OCI-M2 (cell line): ENCODE results near the gene EFHC1.
"Not testable (repeated sequence)": the region's sequence is repeated elsewhere in the genome, so short reads cannot be mapped to it uniquely, and the experiment has no call there.

Experiments used
- DNase-seq: peaks from one replicate; lab custom pipeline; 2025; ENCODE audit not compliant: unreplicated experiment; lab: John Stamatoyannopoulos, UW

EFHC1 gene

DNA sequence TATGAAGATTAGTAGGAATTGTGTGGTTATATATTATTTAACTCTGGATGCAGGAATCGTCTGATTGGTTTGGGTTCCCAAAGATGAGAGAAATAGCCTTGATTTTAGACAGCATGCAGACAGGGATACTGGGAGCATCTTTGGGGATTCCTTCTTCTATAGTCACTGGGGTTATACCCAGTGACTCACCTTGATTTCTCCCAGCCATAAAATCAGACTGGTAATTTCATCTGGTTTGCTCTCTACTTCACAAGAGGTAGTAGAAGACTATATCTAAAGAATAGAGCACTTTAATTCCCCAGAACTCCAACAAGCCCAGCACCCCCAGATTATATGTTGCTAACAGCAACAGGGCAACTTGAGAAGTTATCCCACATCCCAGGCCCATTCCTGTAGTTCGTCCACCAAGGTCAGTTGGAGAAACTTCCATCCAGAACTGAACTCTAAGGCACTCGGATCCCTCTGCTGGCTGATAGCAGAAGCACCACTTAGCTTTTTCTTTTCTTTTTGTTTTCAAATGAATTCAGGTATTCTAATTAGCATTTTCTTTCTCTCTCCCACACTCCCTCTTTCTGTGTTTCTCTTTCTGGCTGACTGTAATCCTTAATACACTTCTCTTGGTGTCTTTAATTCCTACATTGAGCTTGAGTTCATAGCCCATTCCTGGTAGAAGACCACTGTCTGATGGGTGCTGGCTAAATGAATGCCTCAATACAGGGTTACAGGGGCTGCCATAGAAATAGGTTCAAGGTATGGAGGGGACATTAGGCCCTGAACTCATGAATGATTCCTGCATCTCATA lies 20.4 kb upstream of the EFHC1 start:
- DNase-seq = no peak

GRCh38 chr6:52400313-52401041 lies 19.7 kb upstream of the EFHC1 start:
- no peak for DNase-seq

GRCh38 chr6:52403086-52403485 lies 17.1 kb upstream of the EFHC1 start:
- no peak for DNase-seq

DNA sequence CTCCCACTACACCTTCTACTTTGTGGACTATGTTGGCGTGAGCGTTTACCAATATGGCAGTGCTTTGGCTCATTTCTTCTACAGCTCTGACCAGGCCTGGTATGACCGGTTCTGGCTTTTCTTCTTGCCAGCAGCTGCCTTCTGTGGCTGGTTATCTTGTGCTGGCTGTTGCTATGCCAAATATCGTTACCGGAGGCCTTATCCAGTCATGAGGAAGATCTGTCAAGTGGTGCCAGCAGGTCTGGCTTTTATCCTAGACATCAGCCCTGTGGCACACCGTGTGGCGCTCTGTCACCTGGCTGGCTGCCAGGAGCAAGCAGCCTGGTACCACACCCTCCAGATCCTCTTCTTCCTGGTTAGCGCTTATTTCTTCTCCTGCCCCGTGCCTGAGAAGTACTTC lies 16.5 kb upstream of the EFHC1 start:
- no peak for DNase-seq

DNA sequence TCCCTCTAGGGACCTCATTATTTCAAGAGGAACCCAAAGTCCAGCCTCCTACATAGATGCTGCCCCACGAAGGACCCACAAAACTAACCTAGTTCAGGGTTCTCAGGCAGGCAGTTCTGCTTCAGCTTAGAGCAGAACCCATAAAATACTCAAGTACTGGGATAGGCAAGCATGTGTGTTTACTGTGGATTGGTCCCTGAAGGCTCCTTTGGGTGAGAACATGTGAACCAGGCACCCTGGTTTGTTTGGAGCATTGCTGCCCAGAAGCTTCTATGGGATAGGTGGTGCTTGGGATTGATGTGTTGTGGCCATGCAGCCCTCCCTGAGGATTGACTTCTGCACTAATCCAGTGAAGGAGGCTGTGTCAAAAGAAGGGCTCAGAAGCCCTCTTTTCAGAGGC lies 14.9 kb upstream of the EFHC1 start:
- DNase-seq = no peak

GRCh38 chr6:52407467-52407866 lies 12.7 kb upstream of the EFHC1 start:
- DNase-seq = no peak

GRCh38 chr6:52409499-52409898 lies 10.6 kb upstream of the EFHC1 start:
- no peak for DNase-seq

DNA sequence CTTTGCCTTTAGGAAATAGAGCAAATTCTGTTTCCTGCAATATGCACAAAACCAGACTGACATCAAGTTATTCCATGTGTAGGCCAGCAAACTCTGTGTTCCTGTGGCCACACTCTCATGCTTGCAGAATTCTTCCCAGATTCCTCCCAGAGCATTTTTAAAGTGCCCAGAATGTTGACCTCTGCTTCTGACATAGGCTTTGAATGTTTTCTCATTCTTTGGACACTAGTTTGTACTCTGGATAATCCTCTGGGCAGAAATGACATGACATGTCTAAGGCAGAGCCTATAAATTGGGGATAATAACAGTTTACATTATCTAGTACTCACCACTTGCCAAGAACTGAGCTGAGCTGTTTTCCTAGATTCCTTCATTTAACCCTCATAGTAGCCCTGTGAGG lies 9.2 kb upstream of the EFHC1 start:
- DNase-seq = no peak

DNA sequence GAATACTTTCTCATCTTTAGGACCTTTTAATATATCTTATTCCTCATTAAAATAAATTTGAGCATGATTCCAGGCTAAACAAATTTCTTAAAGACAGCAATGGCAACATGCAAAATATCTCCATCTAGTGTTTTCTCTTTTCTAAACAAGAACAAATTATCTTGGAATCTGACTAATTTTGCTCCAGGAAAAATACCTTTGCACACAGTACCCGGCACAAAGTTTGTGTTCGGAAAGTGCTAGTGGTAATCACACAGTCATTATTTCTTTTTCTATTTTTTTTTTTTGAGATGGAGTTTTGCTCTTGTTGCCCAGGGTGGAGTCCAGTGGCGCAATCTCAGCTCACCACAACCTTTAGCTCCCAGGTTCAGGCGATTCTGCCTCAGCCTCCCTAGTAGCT lies 8.2 kb upstream of the EFHC1 start:
- no peak for DNase-seq

GRCh38 chr6:52415333-52415732 lies 4.8 kb upstream of the EFHC1 start:
- no peak for DNase-seq

DNA sequence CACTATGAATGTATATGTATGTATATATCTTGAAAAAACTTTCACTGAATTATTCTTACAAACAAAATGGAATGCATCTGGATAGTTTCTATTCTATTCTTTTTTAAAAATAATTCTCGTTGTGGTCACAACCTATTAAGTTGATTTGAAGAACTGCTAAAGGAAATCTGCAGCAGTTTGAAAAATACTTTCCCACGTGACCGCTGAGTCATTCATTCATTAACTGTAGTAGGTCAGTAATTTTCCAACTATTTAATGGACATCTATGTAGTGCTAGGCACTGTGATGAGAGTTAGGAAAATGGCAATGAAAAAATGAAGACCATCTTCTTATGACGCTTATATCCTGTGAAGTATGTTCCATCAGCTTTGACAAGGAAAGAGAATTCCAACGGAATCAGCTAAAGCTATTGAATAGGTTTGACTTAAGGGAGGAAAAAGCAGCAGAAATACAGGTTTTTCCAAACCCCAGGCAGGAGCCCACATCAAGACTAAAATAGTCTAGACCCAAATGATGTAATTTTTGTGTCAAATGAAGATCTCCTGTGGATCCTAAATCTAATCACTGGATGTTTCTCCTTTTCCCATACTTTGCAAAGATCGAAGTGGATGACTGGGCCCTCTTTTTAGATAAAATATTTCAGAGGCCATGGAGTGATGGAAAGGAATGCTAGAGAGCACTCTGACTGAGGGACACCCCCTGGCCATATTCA lies 4.1 kb upstream of the EFHC1 start:
- no peak for DNase-seq

DNA sequence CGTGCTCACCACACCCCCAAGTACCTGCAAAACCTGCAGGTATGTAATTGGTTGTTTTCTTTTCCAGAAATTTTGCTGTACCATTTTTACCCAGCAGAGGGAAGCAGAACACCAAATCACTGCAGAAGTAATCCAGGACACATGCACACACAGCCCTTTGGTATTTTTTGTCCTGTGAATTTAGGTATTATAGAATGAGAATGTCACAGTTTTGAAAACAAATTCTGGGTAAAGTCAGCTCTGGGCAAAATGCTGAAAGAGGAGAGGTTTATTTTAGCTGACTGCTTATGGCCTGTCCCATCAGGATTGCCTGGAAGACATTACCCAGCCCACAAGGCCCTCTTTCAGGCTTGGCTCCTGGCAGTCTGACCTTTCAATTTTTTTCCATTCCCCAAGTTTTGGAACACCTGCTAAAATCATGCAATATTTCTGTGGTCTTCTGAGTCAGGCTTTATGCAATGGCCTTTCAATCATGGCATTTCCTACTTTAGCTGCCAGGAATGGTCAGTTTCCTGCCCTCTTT lies 3.5 kb upstream of the EFHC1 start:
- DNase-seq = no peak

GRCh38 chr6:52417675-52418111 lies 2.4 kb upstream of the EFHC1 start:
- no peak for DNase-seq

GRCh38 chr6:52418606-52419005 lies 1.5 kb upstream of the EFHC1 start:
- no peak for DNase-seq

GRCh38 chr6:52420668-52421358 lies 671 bp downstream of the EFHC1 start:
- DNase-seq = no peak

DNA sequence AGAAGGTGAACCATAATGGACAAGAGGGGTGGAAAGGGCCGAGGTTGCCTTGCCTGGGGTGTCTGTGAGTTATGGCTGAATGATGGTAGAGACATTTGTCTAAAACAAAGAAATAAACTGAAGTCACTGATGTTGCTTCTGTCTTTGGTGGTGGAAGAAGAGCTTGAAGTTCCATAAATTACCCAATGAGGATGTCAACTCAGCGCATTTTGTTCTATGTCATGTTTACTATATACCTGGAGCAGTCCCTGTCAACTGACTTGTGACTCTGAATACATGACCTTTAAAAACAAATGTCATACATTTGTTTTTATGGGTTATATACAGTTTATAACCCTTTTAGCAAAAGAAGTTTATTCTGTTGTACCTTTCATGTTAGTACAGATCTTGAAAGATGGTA lies 2.0 kb downstream of the EFHC1 start:
- no peak for DNase-seq

GRCh38 chr6:52423448-52423847 lies 3.3 kb downstream of the EFHC1 start:
- DNase-seq = no peak

DNA sequence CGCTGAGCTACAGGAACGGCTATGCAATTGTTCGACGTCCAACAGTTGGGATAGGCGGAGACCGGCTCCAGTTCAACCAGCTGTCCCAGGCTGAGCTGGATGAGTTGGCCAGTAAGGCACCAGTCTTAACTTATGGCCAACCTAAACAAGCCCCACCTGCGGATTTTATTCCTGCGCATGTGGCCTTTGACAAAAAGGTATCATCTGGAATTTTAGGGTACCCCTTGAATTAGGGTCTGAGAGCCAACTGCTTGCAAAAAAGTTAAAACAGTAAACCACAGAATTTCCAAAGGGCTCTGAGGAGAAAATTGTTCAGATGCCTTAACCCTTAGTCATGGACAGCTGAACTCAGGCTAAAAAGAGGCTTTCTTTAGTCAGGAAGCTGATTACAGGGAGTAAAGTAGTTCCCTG lies 3.8 kb downstream of the EFHC1 start:
- DNase-seq = no peak

- no peak for DNase-seq
These were observed 4.4 kb downstream of the EFHC1 start for GRCh38 chr6:52424513-52424912.

DNA sequence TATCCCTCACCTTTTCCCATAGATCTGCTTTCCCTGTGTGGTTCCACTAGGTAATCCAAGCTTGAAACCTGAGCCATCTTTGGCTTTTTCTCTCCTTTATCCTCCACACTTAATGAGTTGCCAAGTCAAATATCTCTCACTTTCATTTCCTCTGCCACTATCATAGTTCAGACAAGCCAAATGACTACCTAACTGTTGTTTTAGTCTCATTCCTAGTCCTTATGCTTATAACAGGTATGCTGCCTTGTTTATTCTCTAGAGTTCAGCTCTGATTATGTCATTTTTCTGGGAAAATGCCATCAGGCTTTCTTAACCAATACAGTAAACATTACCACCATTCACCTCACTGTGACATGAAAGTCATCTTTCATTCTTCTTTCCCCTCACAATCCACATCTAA lies 6.5 kb downstream of the EFHC1 start:
- no peak for DNase-seq

GRCh38 chr6:52433294-52433693 lies 13.2 kb downstream of the EFHC1 start:
- DNase-seq = not testable (repeated sequence)
